Neuronal stem cell (in vitro differentiated cells): ENCODE results near the gene ATP6V0A1.

ENCODE experiments used
- DNase-seq: peaks from one replicate; pipeline ENCODE4 v3.0.0-alpha.2; 2013; ENCODE audit warnings: low spot score
- H2AFZ ChIP-seq: one replicate; pipeline ENCODE4 v1.6.1; 2013; ENCODE audit warnings: mild to moderate bottlenecking, low read length, inconsistent platforms
- H2AK5ac ChIP-seq: 2 replicates; pipeline ENCODE4 v1.6.1; 2013; ENCODE audit warnings: low read depth, mild to moderate bottlenecking, inconsistent platforms, low read length, moderate library complexity, mixed read lengths
- H2BK120ac ChIP-seq: 2 replicates; pipeline ENCODE4 v1.6.1; 2013; ENCODE audit warnings: low read depth, mild to moderate bottlenecking, inconsistent platforms, low read length, moderate library complexity, mixed read lengths
- H2BK12ac ChIP-seq: one replicate; pipeline ENCODE4 v1.6.1; 2013; ENCODE audit warnings: low read length, inconsistent platforms
- H2BK15ac ChIP-seq: 2 replicates; pipeline ENCODE4 v1.6.1; 2013; ENCODE audit warnings: mild to moderate bottlenecking, low read length, inconsistent platforms, mixed read lengths
- H2BK5ac ChIP-seq: one replicate; pipeline ENCODE4 v1.6.1; 2013; ENCODE audit warnings: inconsistent platforms, mild to moderate bottlenecking, low read length, moderate library complexity
- H3K14ac ChIP-seq: one replicate; pipeline ENCODE4 v1.6.1; 2013; ENCODE audit warnings: low read length, inconsistent platforms
- H3K18ac ChIP-seq: 2 replicates; pipeline ENCODE4 v1.6.1; 2013; ENCODE audit warnings: low read length, inconsistent platforms
- H3K23ac ChIP-seq: 2 replicates; pipeline ENCODE4 v1.6.1; 2013; ENCODE audit warnings: low read depth, mild to moderate bottlenecking, mixed read lengths, low read length, inconsistent platforms; ENCODE audit not compliant: poor library complexity
- H3K27ac ChIP-seq: replicated peaks from 3 replicates; pipeline ENCODE4 v1.5.1; 2013; ENCODE audit warnings: low read length, inconsistent platforms
- H3K27me3 ChIP-seq, 3 experiments: 2 replicates each; pipeline ENCODE4 v1.6.1; 2013; ENCODE audit warnings: low read length in 3 of 3, mild to moderate bottlenecking in 2 of 3, inconsistent platforms in 1 of 3, low read depth in 1 of 3, mixed read lengths in 1 of 3, moderate library complexity in 1 of 3; ENCODE audit not compliant: control insufficient read depth in 3 of 3, insufficient read depth in 3 of 3
- H3K36me3 ChIP-seq, 2 donors: replicated peaks in 1 of 2; 2 replicates each; pipeline ENCODE4 v1.6.1; 2013; ENCODE audit warnings: low read length in 2 of 2; ENCODE audit not compliant: control insufficient read depth in 2 of 2, insufficient read depth in 2 of 2
- H3K4ac ChIP-seq: 2 replicates; pipeline ENCODE4 v1.6.1; 2013; ENCODE audit warnings: inconsistent platforms, mild to moderate bottlenecking, low read length, moderate library complexity
- H3K4me1 ChIP-seq, 2 donors: 1 replicate in 1 of 2; 2 replicates in 1 of 2; pipeline ENCODE4 v1.6.1; 2013; ENCODE audit warnings: low read length in 2 of 2, low read depth in 1 of 2; ENCODE audit not compliant: control insufficient read depth in 2 of 2, insufficient read depth in 1 of 2
- H3K4me2 ChIP-seq: one replicate; pipeline ENCODE4 v1.6.1; 2013; ENCODE audit warnings: mild to moderate bottlenecking, low read length, inconsistent platforms; ENCODE audit not compliant: insufficient read depth, poor library complexity, severe bottlenecking
- H3K4me3 ChIP-seq, 2 donors: 2 replicates each; pipeline ENCODE4 v1.5.1; 2013; ENCODE audit warnings: low read length in 2 of 2, mild to moderate bottlenecking in 2 of 2, inconsistent platforms in 1 of 2, moderate library complexity in 1 of 2
- H3K79me1 ChIP-seq: one replicate; pipeline ENCODE4 v1.6.1; 2013; ENCODE audit warnings: low read depth, mild to moderate bottlenecking, inconsistent platforms, low read length, moderate library complexity
- H3K9ac ChIP-seq: one replicate; pipeline ENCODE4 v1.6.1; 2013; ENCODE audit warnings: mild to moderate bottlenecking, low read depth, low read length, inconsistent platforms; ENCODE audit not compliant: poor library complexity
- H3K9me3 ChIP-seq, 2 donors: replicated peaks in 1 of 2; 2 replicates each; pipeline versions ENCODE3 to v1.6.1; 2013; ENCODE audit warnings: low read length in 2 of 2, mild to moderate bottlenecking in 2 of 2, inconsistent platforms in 1 of 2, low read depth in 1 of 2, mixed read lengths in 1 of 2, moderate library complexity in 1 of 2; ENCODE audit not compliant: control insufficient read depth in 2 of 2, insufficient read depth in 1 of 2
- H4K8ac ChIP-seq: one replicate; pipeline ENCODE4 v1.6.1; 2013; ENCODE audit warnings: low read depth, mild to moderate bottlenecking, inconsistent platforms, low read length, moderate library complexity
- H4K91ac ChIP-seq: one replicate; pipeline ENCODE4 v1.6.1; 2013; ENCODE audit warnings: low read length, low read depth, mild to moderate bottlenecking, inconsistent platforms; ENCODE audit not compliant: poor library complexity
- WGBS, 2 donors: extraction: QIAGEN DNeasy Blood & Tissue Kit; methylation state at CpG; one replicate each; pipeline ENCODE4 v1.1.7; 2013; ENCODE audit warnings: missing lambda C conversion rate in 2 of 2, mixed read lengths in 1 of 2; ENCODE audit not compliant: insufficient read length in 2 of 2, insufficient replicate concordance in 1 of 2; ENCODE audit errors: extremely low coverage in 2 of 2; 5-methylcytosine and 5-hydroxymethylcytosine counted together

Gene ATP6V0A1

DNA sequence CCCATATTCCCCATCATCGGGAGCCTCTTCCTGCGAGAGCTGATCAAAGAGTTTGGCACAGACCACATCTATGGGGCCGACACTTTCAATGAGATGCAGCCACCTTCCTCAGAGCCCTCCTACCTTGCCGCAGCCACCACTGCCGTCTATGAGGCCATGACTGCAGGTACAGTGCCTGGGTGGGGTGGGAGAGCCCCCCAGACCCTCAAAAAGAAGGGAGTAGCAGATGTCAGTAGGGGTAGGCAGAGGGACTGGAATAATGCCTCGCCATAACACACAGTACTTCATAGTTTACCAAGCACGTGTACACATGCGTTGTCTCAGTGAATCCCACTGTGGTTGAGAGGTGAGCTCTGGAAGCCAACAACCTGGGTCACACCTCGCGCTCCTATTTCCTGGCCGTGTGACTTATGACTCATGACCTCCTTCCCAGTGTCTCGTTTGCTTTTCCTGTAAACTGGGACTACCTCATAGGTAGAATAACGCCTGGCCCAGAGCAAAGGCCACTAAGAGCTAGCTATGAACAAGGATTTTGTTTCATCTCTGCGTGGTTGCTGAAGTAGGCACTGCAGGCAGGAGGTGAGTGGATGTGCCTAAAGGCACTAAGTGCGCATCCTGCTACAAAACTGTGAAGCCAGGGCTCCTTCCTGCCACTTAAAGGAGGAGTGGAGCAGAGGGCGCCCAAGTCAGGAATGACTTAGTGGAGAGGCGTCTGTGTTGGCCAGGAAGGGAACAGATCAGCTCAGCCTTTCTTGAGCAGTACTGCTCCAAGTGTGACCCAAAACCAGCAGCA is 82.6 kb downstream of the ATP6V0A1 start:
- Histone ChIP-seq H3K4me3 (no peak overlapping the region), H2BK15ac (no peak overlapping the region), H3K14ac (no peak overlapping the region), H2BK12ac (no peak overlapping the region), H2BK120ac (no peak overlapping the region), H2AFZ (no peak overlapping the region), H3K23ac (no peak overlapping the region), H3K79me1 (peaks cover 4% of the 10 kb centered on the region), H2AK5ac (no peak overlapping the region), H4K8ac (no peak overlapping the region), H3K18ac (no peak overlapping the region), H3K36me3 (peaks cover 17 to 48% of the 10 kb centered on the region in 2 donors), H2BK5ac (no peak overlapping the region), H3K9ac (no peak overlapping the region), H3K9me3 (no peaks in the 10 kb centered on the region), H3K27me3 (peaks cover 0 to 1% (median 0%) of the 10 kb centered on the region in 3 experiments), H4K91ac (no peak overlapping the region), H3K4me2 (no peak overlapping the region), H3K27ac (no peak overlapping the region), H3K4me1 (peaks cover 7 to 9% of the 10 kb centered on the region in 2 donors), H3K4ac (no peak overlapping the region)
- no CpG with 5 or more reads among the region's 17 CpGs for WGBS, 2 donors
- DNase-seq: no peak

DNA sequence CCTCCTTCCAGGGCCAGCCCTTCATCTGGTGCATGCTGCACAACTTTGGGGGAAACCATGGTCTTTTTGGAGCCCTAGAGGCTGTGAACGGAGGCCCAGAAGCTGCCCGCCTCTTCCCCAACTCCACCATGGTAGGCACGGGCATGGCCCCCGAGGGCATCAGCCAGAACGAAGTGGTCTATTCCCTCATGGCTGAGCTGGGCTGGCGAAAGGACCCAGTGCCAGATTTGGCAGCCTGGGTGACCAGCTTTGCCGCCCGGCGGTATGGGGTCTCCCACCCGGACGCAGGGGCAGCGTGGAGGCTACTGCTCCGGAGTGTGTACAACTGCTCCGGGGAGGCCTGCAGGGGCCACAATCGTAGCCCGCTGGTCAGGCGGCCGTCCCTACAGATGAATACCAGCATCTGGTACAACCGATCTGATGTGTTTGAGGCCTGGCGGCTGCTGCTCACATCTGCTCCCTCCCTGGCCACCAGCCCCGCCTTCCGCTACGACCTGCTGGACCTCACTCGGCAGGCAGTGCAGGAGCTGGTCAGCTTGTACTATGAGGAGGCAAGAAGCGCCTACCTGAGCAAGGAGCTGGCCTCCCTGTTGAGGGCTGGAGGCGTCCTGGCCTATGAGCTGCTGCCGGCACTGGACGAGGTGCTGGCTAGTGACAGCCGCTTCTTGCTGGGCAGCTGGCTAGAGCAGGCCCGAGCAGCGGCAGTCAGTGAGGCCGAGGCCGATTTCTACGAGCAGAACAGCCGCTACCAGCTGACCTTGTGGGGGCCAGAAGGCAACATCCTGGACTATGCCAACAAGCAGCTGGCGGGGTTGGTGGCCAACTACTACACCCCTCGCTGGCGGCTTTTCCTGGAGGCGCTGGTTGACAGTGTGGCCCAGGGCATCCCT is 84.8 kb downstream of the ATP6V0A1 start:
- no peak for DNase-seq
- Histone ChIP-seq H3K14ac (no peak overlapping the region), H3K4me3 (no peak overlapping the region), H4K8ac (peak overlapping the region; percentile 3), H2AFZ (no peak overlapping the region), H3K4me1 (peaks cover 0 to 2% of the 10 kb centered on the region in 2 donors), H3K79me1 (no peaks in the 10 kb centered on the region), H3K27me3 (no peaks in the 10 kb centered on the region), H3K27ac (no peak overlapping the region), H3K23ac (peak overlapping the region; percentile 85), H3K36me3 (peaks cover 17 to 45% of the 10 kb centered on the region in 2 donors), H3K4me2 (no peak overlapping the region), H4K91ac (no peak overlapping the region), H3K9me3 (no peaks in the 10 kb centered on the region), H2BK12ac (peak overlapping the region; percentile 58), H2BK15ac (no peak overlapping the region), H3K9ac (peak overlapping the region; percentile 30), H2BK5ac (no peak overlapping the region), H3K18ac (no peak overlapping the region), H2BK120ac (peak overlapping the region; percentile 18), H3K4ac (no peak overlapping the region), H2AK5ac (no peak overlapping the region)
- WGBS, 2 donors: no CpG with 5 or more reads among the region's 39 CpGs

DNA sequence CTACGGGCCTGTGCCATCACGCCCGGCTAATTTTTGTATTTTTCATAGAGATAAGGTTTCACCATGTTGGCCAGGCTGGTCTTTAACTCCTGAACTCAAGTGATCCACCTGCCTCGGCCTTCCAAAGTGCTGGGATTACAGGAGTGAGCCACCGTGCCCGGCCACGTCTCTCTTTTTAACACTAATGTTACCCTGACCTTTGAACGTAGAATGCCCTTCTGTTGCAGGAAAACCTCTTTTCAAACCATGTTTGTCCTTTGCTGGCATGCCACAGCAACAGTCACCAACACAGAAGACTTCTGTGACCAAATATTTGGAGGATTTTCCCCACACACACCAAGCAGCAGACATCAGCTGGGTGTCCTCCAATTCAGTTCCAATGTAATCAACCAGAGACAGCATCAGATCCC is 86.2 kb downstream of the ATP6V0A1 start:
- Histone ChIP-seq H3K23ac (no peak overlapping the region), H3K4me2 (no peak overlapping the region), H2AFZ (no peak overlapping the region), H2AK5ac (no peak overlapping the region), H3K14ac (no peak overlapping the region), H2BK15ac (no peak overlapping the region), H2BK120ac (no peak overlapping the region), H2BK12ac (no peak overlapping the region), H3K18ac (no peak overlapping the region), H3K9ac (no peak overlapping the region), H3K9me3 (no peaks in the 10 kb centered on the region), H4K91ac (no peak overlapping the region), H3K4ac (no peak overlapping the region), H3K36me3 (peaks cover 15 to 40% of the 10 kb centered on the region in 2 donors), H3K27ac (no peak overlapping the region), H3K4me3 (no peak overlapping the region), H2BK5ac (no peak overlapping the region), H3K27me3 (no peaks in the 10 kb centered on the region), H4K8ac (no peak overlapping the region), H3K4me1 (peaks cover 0 to 5% of the 10 kb centered on the region in 2 donors), H3K79me1 (no peaks in the 10 kb centered on the region)
- no peak for DNase-seq
- no CpG with 5 or more reads among the region's 8 CpGs for WGBS, 2 donors
